Kidney (tissue), 14 donors: Measurements from ENCODE around the gene ARAF. TPM values are rescaled to one million over a fixed set of nuclear protein-coding genes. Genes with fewer than 3 reads are reported as not detected.

Experiments
- DNase-seq, 5 donors: peaks; one replicate each; pipeline ENCODE4 v3.0.0-alpha.2; 2013 to 2020
- FAIRE-seq: peaks from 2 replicates; lab custom pipeline; 2012; peaks lifted over from hg19 to GRCh38; lab: Jason Lieb, UNC
- H3K27ac ChIP-seq, 2 donors: one replicate each; pipeline ENCODE4 v1.7.0; 2013; ENCODE audit warnings: low read depth in 2 of 2, low read length in 2 of 2, inconsistent platforms in 1 of 2
- H3K27me3 ChIP-seq: one replicate; pipeline ENCODE4 v1.7.1; 2013; ENCODE audit warnings: low read length, inconsistent platforms; ENCODE audit not compliant: control insufficient read depth, insufficient read depth
- H3K36me3 ChIP-seq, 3 donors: one replicate each; pipeline versions ENCODE4 v1.7.0 to v1.7.1; 2013; ENCODE audit warnings: low read length in 3 of 3, control low read depth in 1 of 3, inconsistent platforms in 1 of 3; ENCODE audit not compliant: insufficient read depth in 3 of 3, control insufficient read depth in 2 of 3
- H3K4me1 ChIP-seq, 3 donors: one replicate each; pipeline versions ENCODE4 v1.7.0 to v1.7.1; 2013; ENCODE audit warnings: low read length in 3 of 3, inconsistent platforms in 1 of 3, low read depth in 1 of 3; ENCODE audit not compliant: control insufficient read depth in 2 of 3, insufficient read depth in 2 of 3
- H3K4me3 ChIP-seq, 3 donors: one replicate each; pipeline versions ENCODE4 v1.7.0 to v1.8.1; 2013; ENCODE audit warnings: low read length in 3 of 3, control low read depth in 1 of 3, inconsistent platforms in 1 of 3
- H3K9ac ChIP-seq, 3 donors: one replicate each; pipeline versions ENCODE4 v1.7.0 to v1.7.1; 2013; ENCODE audit warnings: low read length in 3 of 3, control low read depth in 1 of 3, inconsistent platforms in 1 of 3
- H3K9me3 ChIP-seq, 3 donors: one replicate each; pipeline versions ENCODE4 v1.7.0 to v1.7.1; 2013; ENCODE audit warnings: low read length in 3 of 3, control low read depth in 1 of 3, inconsistent platforms in 1 of 3; ENCODE audit not compliant: control insufficient read depth in 2 of 3, insufficient read depth in 1 of 3
- CTCF ChIP-seq: IDR thresholded peaks from 3 replicates; pipeline ENCODE4 v1.5.1; 2012; ENCODE audit warnings: mild to moderate bottlenecking, moderate library complexity, borderline replicate concordance; ENCODE audit not compliant: insufficient read depth; ENCODE audit errors: extremely low read depth
- intact Hi-C: fragments of 100-400 bp; cut with DNase I; formaldehyde crosslinking; loops from one replicate; pipeline ENCODE4 v1.11.1; 2022
- polyA plus RNA-seq: library from polyadenylated mRNA; stranded (reverse); fragments of 350-450 nt; fragmentation: Illumina TruSeq; extraction: RNeasy Lipid Tissue Mini Kit (QIAGEN cat#74804); gene quantifications from one replicate; pipeline ENCODE4 v1.2.3, GENCODE V29; 2014; ENCODE audit warnings: low read depth, low replicate concordance; ENCODE audit not compliant: insufficient read depth
- total RNA-seq: library from RNA; stranded (reverse); fragmentation: NEBNext Ultra II Directional; extraction: Animal tissue kit (Norgen Biotek cat#: 25700); gene quantifications from one replicate; pipeline ENCODE4 v1.2.1, GENCODE V29; 2021
- donor health status: control.
- donor health status: control.
- donor health status: control.
- donor health status: control.
- donor health status: control.
- donor health status: DM: yes; HTN: yes; CAD: no.
- donor health status: Normal renal cell carcinoma (clear cell type).

Gene ARAF
- total and polyA plus RNA-seq, 2 donors from 2014 or later, result 79.4 to 105 TPM

GRCh38 chrX:47523297-47523696 lies 37.7 kb upstream of the ARAF start:
- no peaks in the 10 kb centered on the region for H3K36me3 ChIP-seq
- DNase-seq (peak; percentile 86 to 91 (median 89)), FAIRE-seq (no peak)
- peak; percentile 89 for TF ChIP-seq CTCF
- no peaks in the 10 kb centered on the region for H3K9me3 ChIP-seq
- H3K4me3 ChIP-seq, result peak overlapping the region; percentile 44 to 68 (median 56)
- H3K9ac ChIP-seq, result peak overlapping the region in 1 of 3 donors; percentile 42
- no peak overlapping the region for H3K27ac ChIP-seq
- intact Hi-C loops, result no loop called here
- no peaks in the 10 kb centered on the region for H3K4me1 ChIP-seq
- H3K27me3 ChIP-seq, result no peaks in the 10 kb centered on the region

- no peak for TF ChIP-seq CTCF
- Histone ChIP-seq H3K9ac (no peak overlapping the region), H3K9me3 (no peaks in the 10 kb centered on the region), H3K4me3 (peak overlapping the region in 2 of 3 donors; percentile 26 to 54), H3K4me1 (no peaks in the 10 kb centered on the region), H3K36me3 (no peaks in the 10 kb centered on the region), H3K27me3 (no peaks in the 10 kb centered on the region), H3K27ac (no peak overlapping the region)
- FAIRE-seq, result no peak
- DNase-seq, result peak in 1 of 5 donors; percentile 74
- intact Hi-C loops, result no loop called here
These were observed 37.3 kb upstream of the ARAF start for GRCh38 chrX:47523713-47524166.

GRCh38 chrX:47529548-47529947 lies 31.5 kb upstream of the ARAF start:
- DNase-seq, result no peak
- TF ChIP-seq CTCF, result no peak
- FAIRE-seq, result no peak
- Histone ChIP-seq H3K27ac (no peak overlapping the region), H3K4me1 (no peaks in the 10 kb centered on the region), H3K9ac (no peak overlapping the region), H3K9me3 (no peaks in the 10 kb centered on the region), H3K4me3 (no peak overlapping the region), H3K27me3 (no peaks in the 10 kb centered on the region), H3K36me3 (no peaks in the 10 kb centered on the region)
- intact Hi-C loops, result no loop called here

- intact Hi-C loops, result loop anchor here (10.0 kb wide), 1 partner anchor 915 kb away; no protein-coding TSS in a partner anchor
- Histone ChIP-seq H3K27me3 (no peaks in the 10 kb centered on the region), H3K9me3 (no peaks in the 10 kb centered on the region), H3K36me3 (no peaks in the 10 kb centered on the region), H3K27ac (no peak overlapping the region), H3K9ac (no peak overlapping the region), H3K4me1 (no peaks in the 10 kb centered on the region), H3K4me3 (no peak overlapping the region)
- no peak for TF ChIP-seq CTCF
- no peak for FAIRE-seq
- DNase-seq, result no peak
These were observed 31.0 kb upstream of the ARAF start for GRCh38 chrX:47530049-47530448.
